Coronary artery (tissue), 2 donors: ENCODE measurements around the gene RTP3.

ENCODE experiments used
- DNase-seq: peaks from one replicate; pipeline ENCODE4 v3.0.0-alpha.2; 2017; ENCODE audit warnings: low spot score
- H3K27ac ChIP-seq, 2 donors: fragments of 200-600 bp; sonication (generic); one replicate each; pipeline ENCODE4 v1.5.1; 2016 to 2019
- H3K4me3 ChIP-seq: fragments of 200-600 bp; sonication (generic); 2 replicates; pipeline ENCODE4 v1.5.1; 2016; ENCODE audit warnings: mild to moderate bottlenecking, moderate library complexity
- TF ChIP-seq, protein P1 (sequence below): fragments of 200-600 bp; sonication (generic); IDR thresholded peaks from one replicate; pipeline ENCODE4 v1.5.1; 2019; ENCODE audit warnings: antibody characterized with exemption

The RTP3 gene

DNA sequence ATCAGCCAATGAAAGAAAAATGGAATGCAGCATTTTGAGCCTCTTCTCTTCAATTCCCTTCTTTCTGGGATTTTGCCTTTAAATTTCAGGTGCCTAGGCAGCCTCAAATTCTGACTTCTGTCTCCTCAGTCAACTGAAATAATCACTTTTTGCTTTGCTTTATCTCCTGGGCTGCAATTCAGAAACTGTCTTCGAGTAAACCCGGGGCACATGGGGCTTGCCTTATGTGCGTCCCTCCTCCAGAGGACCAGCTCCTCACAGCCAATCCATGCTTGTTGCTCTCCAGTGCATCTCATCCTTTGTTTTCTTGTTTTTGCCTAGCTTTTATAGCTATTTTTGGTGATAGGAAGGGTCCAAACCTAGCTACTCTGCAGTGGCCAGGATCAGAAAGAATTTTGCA lies 8.8 kb downstream of the RTP3 start:
- no peak for DNase-seq
- TF ChIP-seq, protein P1, sequence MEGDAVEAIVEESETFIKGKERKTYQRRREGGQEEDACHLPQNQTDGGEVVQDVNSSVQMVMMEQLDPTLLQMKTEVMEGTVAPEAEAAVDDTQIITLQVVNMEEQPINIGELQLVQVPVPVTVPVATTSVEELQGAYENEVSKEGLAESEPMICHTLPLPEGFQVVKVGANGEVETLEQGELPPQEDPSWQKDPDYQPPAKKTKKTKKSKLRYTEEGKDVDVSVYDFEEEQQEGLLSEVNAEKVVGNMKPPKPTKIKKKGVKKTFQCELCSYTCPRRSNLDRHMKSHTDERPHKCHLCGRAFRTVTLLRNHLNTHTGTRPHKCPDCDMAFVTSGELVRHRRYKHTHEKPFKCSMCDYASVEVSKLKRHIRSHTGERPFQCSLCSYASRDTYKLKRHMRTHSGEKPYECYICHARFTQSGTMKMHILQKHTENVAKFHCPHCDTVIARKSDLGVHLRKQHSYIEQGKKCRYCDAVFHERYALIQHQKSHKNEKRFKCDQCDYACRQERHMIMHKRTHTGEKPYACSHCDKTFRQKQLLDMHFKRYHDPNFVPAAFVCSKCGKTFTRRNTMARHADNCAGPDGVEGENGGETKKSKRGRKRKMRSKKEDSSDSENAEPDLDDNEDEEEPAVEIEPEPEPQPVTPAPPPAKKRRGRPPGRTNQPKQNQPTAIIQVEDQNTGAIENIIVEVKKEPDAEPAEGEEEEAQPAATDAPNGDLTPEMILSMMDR: no peak

DNA sequence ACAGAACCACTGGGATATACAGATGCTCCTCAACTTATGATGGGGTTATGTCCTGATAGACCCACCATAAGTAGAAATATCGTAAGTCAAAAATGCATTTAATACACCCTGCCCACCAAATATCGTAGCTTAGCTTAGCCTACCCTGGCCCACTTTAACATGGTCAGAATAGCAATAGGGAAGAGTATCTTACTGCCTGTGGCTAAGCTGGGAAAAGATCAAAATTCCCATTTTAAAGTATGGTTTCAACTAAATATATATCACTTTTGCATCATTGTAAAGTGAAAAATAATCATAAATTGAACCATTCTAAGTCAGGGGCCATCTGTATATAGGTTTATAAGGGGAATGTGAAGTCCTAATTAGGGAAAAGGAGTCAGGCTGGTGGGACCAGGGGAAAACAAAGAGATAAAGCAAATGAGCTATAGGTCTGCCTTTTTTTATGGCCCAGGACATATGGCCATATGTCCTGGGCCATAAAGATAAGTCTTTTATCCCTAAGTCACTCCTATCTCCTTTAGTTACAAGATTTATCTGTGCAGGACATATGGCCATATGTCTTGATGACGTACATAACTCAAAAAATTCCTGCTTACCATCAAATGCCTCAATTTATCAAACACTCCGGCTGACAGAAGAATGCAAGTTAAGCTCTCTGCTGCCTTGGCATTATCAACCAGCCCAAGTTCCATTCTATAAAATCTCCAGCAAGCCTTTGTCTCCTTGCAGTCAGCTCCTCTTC lies 11.2 kb downstream of the RTP3 start:
- DNase-seq: no peak
- Histone ChIP-seq H3K4me3 (no peak overlapping the region), H3K27ac (no peak overlapping the region)
- TF ChIP-seq, protein P1: no peak

More for the DNA sequence above, 8.8 kb downstream of the RTP3 start:
- H3K4me3 ChIP-seq: no peak overlapping the region
- H3K27ac ChIP-seq: no peak overlapping the region

- no peak overlapping the region for H3K27ac ChIP-seq
- no peak for DNase-seq
- TF ChIP-seq, protein P1: no peak
These were observed 11.9 kb downstream of the RTP3 start for GRCh38 chr3:46509661-46510187.

DNA sequence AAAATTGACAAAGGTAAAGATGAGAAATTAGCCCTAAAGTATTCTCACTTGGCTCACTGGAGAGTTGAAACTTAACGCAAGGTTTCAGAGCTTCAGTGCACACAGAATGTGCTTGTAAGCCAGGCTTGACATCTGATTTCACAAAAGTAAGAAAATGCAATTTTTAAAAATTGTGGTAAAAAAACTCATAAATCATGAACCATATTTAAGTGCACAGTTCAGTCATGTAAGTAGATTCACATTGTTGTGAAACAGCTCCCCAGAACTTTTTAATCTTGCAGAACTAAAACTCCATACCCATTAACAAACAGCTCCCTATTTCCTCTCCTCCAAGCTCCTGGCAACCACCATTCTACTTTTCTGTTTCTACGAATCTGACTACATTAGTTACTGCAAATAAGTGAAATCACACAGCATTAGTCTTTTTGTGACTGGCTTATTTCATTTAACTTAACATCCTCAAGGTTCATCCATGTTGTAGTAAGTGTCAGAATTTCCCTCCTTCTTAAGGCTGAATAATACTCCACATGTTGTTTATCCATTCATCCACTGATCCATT lies 14.5 kb downstream of the RTP3 start:
- DNase-seq: no peak
- TF ChIP-seq, protein P1: no peak
- Histone ChIP-seq H3K4me3 (no peak overlapping the region), H3K27ac (no peak overlapping the region)

More at GRCh38 chr3:46509661-46510187, 11.9 kb downstream of the RTP3 start:
- H3K4me3 ChIP-seq: no peak overlapping the region

- DNase-seq: no peak
- H3K4me3 ChIP-seq: no peak overlapping the region
- TF ChIP-seq, protein P1: no peak
- no peak overlapping the region for H3K27ac ChIP-seq
These were observed 18.7 kb downstream of the RTP3 start for GRCh38 chr3:46516521-46516920.

- no peak overlapping the region for H3K27ac ChIP-seq
- TF ChIP-seq, protein P1: no peak
- no peak for DNase-seq
- H3K4me3 ChIP-seq: no peak overlapping the region
These were observed 19.4 kb downstream of the RTP3 start for GRCh38 chr3:46517016-46517783.
